HG03342 (cell line): ENCODE data around the gene TENT4B.
A peak's percentile ranks its signal among the peaks of the same experiment; 100 is the strongest.

Source experiments
- ATAC-seq: cut with Tn5 transposase; IDR thresholded peaks from one replicate; pipeline ENCODE4 v1.9.1; 2021; ENCODE audit warnings: mild to moderate bottlenecking, moderate library complexity; ENCODE audit not compliant: unreplicated experiment

TENT4B gene

DNA sequence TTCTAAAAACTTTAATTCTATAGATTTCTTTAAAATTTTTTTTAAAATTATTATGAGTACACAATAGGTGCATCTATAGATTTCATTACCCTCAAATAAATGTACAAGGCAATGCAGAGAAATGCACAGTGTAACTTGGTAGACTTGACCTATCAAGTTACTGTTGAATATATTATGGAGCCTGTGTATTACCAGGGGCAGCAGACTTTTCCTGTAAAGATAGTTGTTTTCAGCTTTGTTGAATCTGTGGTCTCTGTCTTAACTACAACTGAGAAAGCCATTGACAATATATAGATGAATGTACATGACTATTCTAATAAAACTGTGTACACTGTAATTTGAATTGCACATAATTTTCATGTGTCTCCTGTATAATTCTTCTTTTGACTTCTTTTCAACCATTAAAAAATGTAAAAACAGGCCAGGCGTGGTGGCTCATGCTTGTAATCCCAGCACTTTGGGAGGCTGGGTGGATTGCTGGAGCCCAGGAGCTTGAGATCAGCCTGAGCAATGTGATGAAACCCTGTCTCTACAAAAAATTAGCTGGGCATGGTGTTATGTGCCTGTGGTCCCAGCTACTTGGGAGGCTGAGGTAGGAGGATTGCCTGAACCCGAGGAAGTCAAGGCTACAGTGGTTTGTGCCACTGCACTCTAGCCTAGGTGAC, 39.4 kb downstream of the TENT4B start:
- ATAC-seq: no peak

GRCh38 chr16:50193594-50193993, 40.5 kb downstream of the TENT4B start:
- ATAC-seq: no peak

DNA sequence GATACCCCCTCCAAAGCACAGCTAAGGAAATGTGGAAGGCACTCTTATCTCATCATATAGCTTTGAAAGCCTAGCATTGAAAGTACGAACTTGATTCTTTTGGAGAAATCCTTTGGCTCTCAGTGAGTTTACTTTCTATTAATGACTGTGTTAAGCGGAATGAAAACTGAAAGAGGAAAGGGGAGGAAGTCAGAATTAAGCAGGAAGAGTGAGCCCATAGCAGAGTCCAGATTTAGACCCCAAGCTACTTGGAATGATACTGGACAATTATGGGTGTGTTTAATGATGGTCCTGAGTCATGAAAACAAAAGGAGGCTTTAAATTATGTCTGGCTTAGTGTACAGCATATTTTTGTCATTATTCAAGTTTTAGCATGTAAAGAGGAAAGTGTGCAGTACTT, 42.2 kb downstream of the TENT4B start:
- ATAC-seq: no peak

DNA sequence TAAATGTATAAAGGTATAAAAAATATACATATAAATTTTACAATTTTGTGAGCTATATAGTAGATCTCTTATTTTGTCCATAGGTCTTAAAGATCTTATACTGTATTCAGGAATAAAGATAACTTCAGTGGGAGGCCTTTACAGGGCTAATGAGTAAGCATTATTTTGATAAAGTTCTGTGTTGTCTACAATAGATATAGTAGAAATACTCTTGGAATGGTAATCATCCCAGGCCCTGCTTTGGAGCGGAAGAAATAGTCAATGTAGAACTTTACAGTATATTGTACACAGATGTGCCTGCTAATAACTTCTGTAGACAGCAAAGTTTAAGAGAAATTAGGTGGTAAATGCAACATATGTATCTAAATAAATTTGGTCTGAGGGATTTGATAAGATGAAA, 42.6 kb downstream of the TENT4B start:
- ATAC-seq: no peak

DNA sequence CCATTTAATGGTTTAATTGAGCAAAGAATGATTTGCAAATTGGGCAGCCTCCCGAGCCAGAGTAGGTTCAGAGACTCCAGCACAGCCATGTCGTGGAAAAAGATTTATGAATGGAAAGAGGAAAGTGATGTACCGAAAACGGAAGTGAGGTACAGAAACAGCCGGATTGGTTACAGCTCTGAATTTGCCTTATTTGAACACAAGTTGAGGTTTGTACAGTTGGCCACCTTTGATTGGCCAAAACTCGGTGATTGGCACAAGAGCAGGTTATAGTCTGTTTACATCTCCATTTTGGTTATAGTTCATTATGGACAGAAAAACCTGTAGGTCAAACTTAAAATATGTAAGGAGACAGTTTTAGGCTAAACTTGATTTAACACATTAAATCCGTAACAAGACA, 44.5 kb downstream of the TENT4B start:
- ATAC-seq: no peak

DNA sequence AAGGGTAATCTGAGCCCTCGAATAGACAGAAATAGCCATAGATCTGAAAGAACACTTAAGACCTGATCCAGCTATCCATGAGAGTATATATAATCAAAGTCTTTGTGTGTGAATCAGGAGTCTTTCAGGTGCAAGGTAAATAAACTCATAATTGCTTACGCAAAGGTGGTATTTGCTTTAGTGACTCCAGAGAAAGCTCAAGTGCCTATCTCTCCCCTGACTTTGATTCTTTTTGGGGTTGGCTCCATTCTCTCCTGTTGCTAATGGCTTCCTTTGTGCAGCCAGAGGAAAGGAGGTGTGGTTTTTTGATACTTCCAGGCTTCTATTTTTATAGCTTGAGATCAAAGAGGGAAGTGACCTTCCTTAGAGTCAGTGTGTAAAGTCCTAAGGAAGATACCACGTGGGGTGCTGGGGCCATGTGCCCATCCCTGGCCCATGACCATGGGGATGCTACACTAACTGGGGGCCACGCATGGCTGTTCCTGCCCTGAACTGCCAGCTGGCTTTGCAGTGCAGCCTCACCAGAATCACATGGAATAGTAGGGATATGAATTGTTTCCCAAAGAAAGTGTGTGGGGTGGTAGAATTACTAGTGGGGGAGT, 45.8 kb downstream of the TENT4B start:
- ATAC-seq: no peak

GRCh38 chr16:50201787-50202186, 48.7 kb downstream of the TENT4B start:
- ATAC-seq: no peak

DNA sequence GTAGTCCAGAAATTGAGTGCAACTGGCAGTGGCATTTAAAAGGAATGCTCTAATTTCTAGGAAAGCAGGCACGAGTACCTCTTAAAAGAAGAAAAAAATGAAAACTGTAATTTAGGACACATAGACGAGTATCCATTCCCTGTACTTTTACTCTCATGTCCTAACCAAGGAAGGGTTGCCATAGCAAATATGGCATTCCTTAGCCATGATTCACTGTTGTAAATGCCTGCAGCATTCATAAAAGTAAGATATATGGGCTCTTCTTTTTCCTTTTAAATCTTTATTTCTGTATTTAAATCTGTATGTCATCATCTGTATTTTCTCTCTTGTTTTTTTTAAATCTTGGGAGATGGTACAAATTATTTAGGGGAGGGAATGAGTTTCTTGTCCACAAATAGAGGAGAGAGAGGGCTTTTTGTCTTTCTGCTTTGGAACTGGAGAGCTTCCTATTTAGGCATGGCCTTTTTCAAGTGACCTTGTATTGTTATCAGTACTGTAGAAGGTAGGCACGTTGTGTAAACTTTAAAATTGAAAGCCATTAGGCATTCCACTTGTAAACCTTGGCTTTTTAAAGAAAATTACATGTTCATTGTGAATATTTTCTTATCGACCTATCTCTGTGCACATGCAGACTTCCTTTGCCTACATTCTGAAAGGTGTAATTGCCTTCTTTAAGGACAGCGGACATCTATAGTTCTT, 50.0 kb downstream of the TENT4B start:
- no peak for ATAC-seq

DNA sequence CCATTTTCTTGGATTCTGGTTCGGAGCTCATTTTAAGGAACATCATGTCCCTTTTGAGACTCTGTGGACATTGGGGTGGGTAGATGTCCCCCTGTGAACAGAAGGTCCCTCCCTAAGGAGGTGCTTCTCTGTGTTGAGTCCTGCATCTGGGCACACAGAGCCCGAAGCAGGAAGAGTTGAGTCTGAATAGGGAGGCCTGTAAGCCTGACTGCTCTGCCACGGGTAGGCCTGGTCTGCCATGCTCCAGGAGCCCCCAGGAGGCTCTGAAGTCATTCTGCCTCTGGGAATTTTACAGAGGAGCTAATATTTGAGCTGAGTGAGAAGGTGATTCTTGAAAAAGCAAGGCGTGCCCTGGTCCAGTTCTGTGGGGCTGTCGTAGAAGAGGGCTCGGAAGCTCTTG, 50.6 kb downstream of the TENT4B start:
- no peak for ATAC-seq

DNA sequence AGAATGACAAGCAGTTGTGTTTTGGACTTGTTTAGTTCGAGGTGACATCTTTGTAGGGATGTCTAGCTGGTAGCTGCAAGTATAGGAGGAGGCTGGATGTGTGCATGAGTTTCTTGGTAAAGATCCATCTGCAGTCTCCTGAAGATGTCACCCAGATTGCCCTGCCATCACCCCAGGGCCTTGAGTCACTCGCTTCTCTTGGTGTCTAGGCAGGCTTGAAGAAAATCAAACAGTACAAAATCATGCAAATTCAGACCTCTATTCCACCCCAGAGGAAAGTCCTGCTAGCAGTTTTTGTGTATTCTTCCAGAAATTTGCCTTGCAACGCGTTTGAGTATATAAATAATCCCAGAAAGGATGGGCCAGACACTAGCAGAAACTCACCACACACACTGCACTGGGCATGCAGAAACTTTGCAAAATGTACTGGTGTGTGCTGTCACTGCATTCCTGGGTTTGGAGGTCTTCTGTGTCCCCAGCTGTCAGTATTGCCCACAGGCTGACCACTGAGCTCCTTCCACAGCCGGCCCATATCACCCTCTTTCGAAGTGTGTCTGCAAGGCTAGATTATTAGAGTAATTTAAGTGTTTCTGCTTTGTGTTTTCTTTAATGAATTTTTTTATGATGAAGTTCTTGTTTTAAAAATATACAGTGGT, 51.5 kb downstream of the TENT4B start:
- ATAC-seq: no peak

DNA sequence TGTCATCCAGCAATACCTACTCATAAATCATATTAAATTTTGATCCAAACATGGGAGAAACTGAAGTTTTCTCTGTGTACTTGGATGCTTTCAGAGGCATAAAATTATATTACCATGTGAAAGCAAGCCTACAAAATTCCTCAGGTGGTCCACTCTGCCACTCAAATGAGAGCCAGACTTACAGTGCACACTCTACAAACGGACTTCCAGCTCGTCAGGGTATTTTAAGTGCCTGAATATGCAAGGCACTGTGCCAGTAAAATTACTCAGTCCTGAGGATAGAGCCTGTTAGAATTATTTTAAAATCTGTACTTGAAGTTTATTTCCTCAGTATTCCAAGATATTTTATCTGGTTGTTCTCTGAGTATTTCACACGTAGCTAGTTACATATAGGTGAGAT, 54.5 kb downstream of the TENT4B start:
- ATAC-seq: no peak

DNA sequence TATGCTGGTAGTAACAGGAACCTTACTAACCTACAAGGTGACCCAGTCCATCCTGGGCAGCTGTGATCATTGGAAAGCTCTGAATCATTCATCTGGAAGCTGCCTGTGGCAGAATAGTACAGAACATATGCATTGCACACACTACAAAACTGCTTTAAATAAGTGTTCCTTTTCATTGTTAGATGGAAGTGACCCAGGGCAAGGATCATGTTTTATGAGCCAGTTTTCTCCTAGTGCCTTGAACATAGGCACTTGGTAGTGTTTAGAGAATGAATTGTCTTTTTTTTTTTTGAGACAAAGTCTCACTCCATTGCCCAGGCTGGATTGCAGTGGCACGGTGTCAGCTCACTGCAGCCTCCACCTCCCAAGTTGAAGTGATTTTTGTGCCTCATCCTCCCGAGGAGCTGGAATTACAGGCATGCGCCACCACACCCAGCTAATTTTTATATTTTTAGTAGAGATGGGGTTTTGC, 55.4 kb downstream of the TENT4B start:
- ATAC-seq: no peak

DNA sequence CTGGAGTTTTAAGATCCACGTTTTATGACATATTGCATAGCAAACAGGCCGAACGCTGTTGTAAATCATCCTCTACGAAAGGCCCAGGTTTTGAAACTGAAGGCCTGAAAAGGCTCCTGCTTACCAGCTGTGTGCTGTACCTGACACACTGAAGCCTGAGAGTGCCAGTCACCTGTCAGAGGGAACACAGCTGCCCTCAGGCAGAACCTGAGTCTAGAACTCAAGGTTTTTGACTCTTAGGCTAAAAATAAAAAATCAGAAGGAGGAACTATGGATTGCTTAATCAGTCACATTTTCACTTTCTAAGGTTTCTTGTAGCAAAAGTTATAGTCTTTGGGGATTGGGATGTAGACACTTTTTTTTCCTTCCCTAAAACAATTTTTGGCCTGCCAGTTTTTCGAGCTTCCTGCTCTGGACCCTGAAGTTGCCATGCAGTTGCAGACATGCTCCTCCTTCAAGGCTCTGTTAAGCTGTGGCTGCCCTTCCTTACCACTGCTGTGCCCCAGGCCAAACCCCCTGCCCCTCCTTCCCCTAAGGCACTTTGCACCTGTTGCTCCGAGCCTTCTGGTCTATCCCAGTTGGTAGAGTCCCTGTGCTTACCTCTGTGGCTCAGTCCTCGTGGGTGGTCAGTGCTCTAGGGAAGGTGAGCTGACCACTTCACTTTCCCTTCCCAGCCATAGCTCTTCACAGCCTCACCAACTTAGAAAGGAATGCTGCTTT, 56.6 kb downstream of the TENT4B start:
- no peak for ATAC-seq

- peak; percentile 86 for ATAC-seq
Measured at GRCh38 chr16:50210266-50211038, 57.3 kb downstream of the TENT4B start.

GRCh38 chr16:50213939-50214519, 60.9 kb downstream of the TENT4B start:
- no peak for ATAC-seq

- no peak for ATAC-seq
Measured at GRCh38 chr16:50215680-50216079, 62.6 kb downstream of the TENT4B start.

- no peak for ATAC-seq
Measured at GRCh38 chr16:50216231-50216630, 63.1 kb downstream of the TENT4B start.

- ATAC-seq: no peak
Measured at GRCh38 chr16:50219402-50219975, 66.4 kb downstream of the TENT4B start.

GRCh38 chr16:50224286-50224685, 71.2 kb downstream of the TENT4B start:
- no peak for ATAC-seq

DNA sequence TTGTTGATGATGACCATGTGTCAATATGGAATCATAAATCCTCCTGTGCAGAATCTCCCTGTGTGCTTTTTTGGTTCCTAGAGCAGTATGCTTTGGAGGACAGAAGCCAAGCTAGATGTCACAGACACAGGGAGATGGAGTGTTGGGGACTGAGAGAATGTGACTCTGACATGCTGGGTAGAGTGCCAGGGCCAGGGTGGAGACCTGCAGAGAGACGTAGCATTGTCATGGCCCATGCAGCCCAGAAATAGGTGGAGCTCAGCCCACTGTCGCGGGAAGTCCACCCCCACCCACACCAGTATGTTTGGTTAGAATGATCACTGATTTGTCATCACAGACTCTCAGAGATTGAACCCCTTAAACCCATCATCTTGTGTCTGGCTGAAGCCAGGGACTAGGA, 74.0 kb downstream of the TENT4B start:
- no peak for ATAC-seq
